ENCODE results near the gene PMVK. TPM values are rescaled to one million over a fixed set of nuclear protein-coding genes. Genes with fewer than 3 reads are reported as not detected.

PMVK gene
- total and polyA plus RNA-seq, 2 of the 8 experiments (the other 6 are each of a cell fraction or from before 2014, with no cell fraction given), result 23.8 to 26.5 TPM

DNA sequence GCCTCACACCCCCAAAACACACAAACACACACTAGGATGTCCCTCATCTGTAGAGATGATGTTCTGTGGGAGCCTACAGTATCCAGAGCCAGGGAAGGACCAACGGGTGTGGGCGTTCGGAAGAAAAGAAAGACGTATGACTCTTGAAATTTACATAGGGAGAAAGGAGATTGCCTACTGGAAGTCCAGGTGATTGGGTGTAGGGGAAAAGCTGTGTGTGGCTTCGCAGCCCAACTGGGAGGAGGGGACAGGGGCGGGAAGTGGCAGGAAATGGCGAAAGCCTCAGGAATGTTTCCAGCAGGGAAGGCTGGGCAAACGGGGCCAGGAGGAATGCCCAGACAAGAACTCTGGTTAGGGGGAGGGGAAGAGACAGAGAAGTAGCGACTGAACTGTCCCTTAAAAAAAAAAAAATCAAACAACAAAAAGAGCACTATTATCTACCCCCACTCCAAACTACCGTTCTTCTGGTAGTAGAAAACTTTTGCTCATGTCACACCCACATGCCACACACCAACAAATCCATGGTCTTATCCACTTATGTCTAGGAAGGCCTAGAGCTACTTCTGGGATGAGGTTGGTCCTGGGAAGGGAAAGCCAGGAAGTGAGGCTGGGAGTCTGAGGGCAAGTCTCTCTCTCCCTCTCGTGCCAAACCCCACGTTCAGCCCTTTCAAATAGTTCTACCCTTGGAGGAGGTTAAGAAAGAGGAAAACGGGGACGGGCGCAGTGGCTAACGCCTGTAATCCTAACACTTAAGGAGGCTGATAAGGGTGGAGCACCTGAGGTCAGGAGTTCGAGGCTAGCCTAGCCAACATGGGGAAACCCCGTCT, 36.2 kb upstream of the PMVK start (continued):
- no peak for TF ChIP-seq BACH1 (IDR thresholded peaks at IDR 0.05; ENCODE audit: low read length)
- TF ChIP-seq YY1 (IDR thresholded peaks at IDR 0.05; ENCODE audit: low read depth, low read length), result peak; percentile 82
- TF ChIP-seq TAF7 (optimal IDR thresholded peaks at IDR 0.05; ENCODE audit: borderline replicate concordance, low read depth, low read length), result peak; percentile 75
- peak; percentile 93 for TF ChIP-seq ASH2L (IDR thresholded peaks at IDR 0.05; ENCODE audit: low read length)
- TF ChIP-seq RAD21 (IDR thresholded peaks at IDR 0.05 in 1 of 2, conservative IDR thresholded peaks at IDR 0.05 in 1 of 2; ENCODE audit: low read depth in 2 of 2, low read length in 2 of 2), result no peak; a peak in 1 of 4 replicates
- peak; percentile 71; the same call in 1 of the 2 replicates for TF ChIP-seq EGR1 (IDR thresholded peaks at IDR 0.05; ENCODE audit: borderline replicate concordance, low read depth, low read length)
- TF ChIP-seq E2F6 (IDR thresholded peaks at IDR 0.05), result peak; percentile 61; the same call in 1 of the 2 replicates
- peak; percentile 98 for TF ChIP-seq RBBP5 (IDR thresholded peaks at IDR 0.05; ENCODE audit: borderline replicate concordance, low read depth, low read length)
- TF ChIP-seq CEBPB (IDR thresholded peaks at IDR 0.05; ENCODE audit: low read depth, low read length), result peak; percentile 61; the same call in 1 of the 2 replicates
- TF ChIP-seq ATF2 (IDR thresholded peaks at IDR 0.05; ENCODE audit: low read length), result 0 out of 2 replicates have a peak, but pooled peaks have one; percentile 50
- peak in 1 of 2 experiments; percentile 51; a peak in 1 of 3 replicates for TF ChIP-seq EP300 (IDR thresholded peaks at IDR 0.05; ENCODE audit: borderline replicate concordance in 1 of 2, low read depth in 2 of 2, low read length in 2 of 2)
- TF ChIP-seq KDM1A (IDR thresholded peaks at IDR 0.05; ENCODE audit: borderline replicate concordance, low read length), result no peak
- TF ChIP-seq, protein P1, sequence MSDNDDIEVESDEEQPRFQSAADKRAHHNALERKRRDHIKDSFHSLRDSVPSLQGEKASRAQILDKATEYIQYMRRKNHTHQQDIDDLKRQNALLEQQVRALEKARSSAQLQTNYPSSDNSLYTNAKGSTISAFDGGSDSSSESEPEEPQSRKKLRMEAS (IDR thresholded peaks at IDR 0.05), result peak; percentile 30; the same call in 1 of the 2 replicates
- TF ChIP-seq ZNF274 (IDR thresholded peaks at IDR 0.05; ENCODE audit: borderline replicate concordance, extremely low read depth, low read length), result no peak
- TF ChIP-seq TEAD4 (IDR thresholded peaks at IDR 0.05; ENCODE audit: low read depth, low read length), result peak; percentile 93
- 0 out of 4 replicates have a peak, but pooled peaks of 1 of the 2 experiments have one; percentile 8 for TF ChIP-seq HDAC2 (IDR thresholded peaks at IDR 0.05; ENCODE audit: borderline replicate concordance in 1 of 2, low read depth in 2 of 2, low read length in 2 of 2)
- peak; percentile 38 for TF ChIP-seq SAP30 (IDR thresholded peaks at IDR 0.05; ENCODE audit: insufficient read depth, insufficient replicate concordance, low read length)
- TF ChIP-seq CBX5 (IDR thresholded peaks at IDR 0.05; ENCODE audit: low read depth, low read length), result no peak
- TF ChIP-seq TBP (IDR thresholded peaks at IDR 0.05; ENCODE audit: low read depth, low read length), result peak; percentile 65
- TF ChIP-seq SP1 (IDR thresholded peaks at IDR 0.05; ENCODE audit: low read depth, low read length), result peak; percentile 93

Data from H1 (cell line).